ENCODE data around the gene ITPRID2.

GRCh38 chr2:181911830-181912229 is 20.3 kb downstream of the ITPRID2 start:
- TF ChIP-seq POLR2A (IDR thresholded peaks at IDR 0.05; ENCODE audit: low read length) (no peak), GATA1 (IDR thresholded peaks at IDR 0.05; ENCODE audit: low read depth, low read length) (no peak)

All from erythroblast (primary cell).